Panc1 (cell line): ENCODE data around the gene MAPKAPK3.

Experiments
- SIN3A ChIP-seq: IDR thresholded peaks from 2 replicates; pipeline ENCODE4 v1.6.1; 2012; ENCODE audit warnings: low read depth, mild to moderate bottlenecking, low read length, moderate library complexity, borderline replicate concordance; ENCODE audit not compliant: insufficient read depth
- TF ChIP-seq, protein P1 (sequence below): fragments of 450-650 bp; IDR thresholded peaks from 2 replicates; pipeline ENCODE4 v1.5.1; 2017; ENCODE audit warnings: mild to moderate bottlenecking

DNA sequence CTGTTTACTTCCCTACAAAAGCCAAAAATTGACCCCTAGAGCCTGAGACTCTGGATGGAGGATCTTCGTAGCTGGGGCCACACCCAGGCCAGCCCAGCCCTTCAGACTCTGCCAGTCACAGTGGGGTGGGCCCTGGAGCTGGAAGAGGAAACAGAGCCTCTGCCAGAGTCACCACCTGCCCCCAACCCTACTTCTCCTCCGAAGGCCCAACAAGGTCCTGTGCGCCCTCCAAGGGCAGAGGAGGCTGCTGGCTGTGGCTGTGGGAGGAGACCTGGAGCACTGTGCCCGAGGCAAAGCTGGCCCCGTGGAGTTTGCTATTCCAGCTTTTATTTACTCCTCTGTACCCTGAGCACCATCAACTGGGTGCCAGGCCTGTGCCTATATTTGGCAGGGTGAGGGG, 24.4 kb upstream of the MAPKAPK3 start:
- TF ChIP-seq, protein P1, sequence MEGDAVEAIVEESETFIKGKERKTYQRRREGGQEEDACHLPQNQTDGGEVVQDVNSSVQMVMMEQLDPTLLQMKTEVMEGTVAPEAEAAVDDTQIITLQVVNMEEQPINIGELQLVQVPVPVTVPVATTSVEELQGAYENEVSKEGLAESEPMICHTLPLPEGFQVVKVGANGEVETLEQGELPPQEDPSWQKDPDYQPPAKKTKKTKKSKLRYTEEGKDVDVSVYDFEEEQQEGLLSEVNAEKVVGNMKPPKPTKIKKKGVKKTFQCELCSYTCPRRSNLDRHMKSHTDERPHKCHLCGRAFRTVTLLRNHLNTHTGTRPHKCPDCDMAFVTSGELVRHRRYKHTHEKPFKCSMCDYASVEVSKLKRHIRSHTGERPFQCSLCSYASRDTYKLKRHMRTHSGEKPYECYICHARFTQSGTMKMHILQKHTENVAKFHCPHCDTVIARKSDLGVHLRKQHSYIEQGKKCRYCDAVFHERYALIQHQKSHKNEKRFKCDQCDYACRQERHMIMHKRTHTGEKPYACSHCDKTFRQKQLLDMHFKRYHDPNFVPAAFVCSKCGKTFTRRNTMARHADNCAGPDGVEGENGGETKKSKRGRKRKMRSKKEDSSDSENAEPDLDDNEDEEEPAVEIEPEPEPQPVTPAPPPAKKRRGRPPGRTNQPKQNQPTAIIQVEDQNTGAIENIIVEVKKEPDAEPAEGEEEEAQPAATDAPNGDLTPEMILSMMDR, result no peak
- no peak for TF ChIP-seq SIN3A
